Renal cortical epithelial cell (primary cell): ENCODE results near the gene SLC16A3. TPM values are rescaled to one million over a fixed set of nuclear protein-coding genes. Genes with fewer than 3 reads are reported as not detected.
"Not testable (repeated sequence)": the region's sequence is repeated elsewhere in the genome, so short reads cannot be mapped to it uniquely, and the experiment has no call there.

Source experiments
- DNase-seq: peaks from one replicate; pipeline ENCODE4 v3.0.0-alpha.2; 2011; ENCODE audit warnings: low read depth
- total RNA-seq: library from RNA; depleted of rRNA; stranded (reverse); fragments of >200 nt; gene quantifications from 2 replicates; pipeline ENCODE4 v1.2.3, GENCODE V29; 2014

The SLC16A3 gene
- total RNA-seq, 1 donor from 2014 or later = 393 TPM

DNA sequence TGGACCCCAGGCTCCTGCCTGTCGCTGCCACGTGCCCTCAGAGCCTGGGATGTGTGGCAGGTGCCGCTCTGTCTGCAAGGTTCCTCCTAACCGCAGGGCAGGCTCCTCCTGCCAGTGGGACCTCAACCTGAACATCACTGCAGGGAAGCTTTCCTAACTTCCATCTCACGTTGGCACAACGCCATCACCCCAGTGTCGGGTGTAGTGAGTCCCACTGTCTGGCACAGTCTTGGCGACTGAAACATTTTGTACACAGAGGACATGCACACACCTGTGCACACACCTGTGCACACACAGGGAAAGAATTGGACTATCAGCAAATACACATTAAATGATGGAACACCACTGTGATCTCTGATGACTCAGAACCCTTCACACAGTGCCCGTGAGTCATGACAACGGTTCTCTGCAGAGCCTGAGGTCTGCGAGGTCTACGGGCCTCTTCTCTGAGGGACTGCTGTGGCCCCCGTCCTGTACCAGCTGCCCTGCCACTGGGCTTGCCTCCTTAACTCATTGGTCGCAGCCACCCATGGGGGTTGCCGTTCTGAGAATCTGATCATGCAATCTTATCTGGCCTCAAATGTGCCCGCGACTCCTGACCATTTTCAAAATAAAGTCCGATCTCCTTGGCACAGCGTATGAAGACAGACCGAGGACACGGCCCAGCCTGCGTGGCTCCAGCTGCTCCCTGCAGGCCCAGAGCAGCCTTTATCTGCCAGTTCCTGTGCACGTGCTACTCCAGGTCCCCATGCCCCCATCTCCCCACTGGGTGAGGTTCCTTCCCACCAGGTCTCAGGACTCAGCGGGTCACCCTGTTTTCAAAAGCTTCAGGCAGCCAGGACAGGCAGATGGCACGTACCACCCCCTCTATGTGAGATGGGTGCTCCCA is 23.8 kb upstream of the SLC16A3 start:
- peak; percentile 81 for DNase-seq

DNA sequence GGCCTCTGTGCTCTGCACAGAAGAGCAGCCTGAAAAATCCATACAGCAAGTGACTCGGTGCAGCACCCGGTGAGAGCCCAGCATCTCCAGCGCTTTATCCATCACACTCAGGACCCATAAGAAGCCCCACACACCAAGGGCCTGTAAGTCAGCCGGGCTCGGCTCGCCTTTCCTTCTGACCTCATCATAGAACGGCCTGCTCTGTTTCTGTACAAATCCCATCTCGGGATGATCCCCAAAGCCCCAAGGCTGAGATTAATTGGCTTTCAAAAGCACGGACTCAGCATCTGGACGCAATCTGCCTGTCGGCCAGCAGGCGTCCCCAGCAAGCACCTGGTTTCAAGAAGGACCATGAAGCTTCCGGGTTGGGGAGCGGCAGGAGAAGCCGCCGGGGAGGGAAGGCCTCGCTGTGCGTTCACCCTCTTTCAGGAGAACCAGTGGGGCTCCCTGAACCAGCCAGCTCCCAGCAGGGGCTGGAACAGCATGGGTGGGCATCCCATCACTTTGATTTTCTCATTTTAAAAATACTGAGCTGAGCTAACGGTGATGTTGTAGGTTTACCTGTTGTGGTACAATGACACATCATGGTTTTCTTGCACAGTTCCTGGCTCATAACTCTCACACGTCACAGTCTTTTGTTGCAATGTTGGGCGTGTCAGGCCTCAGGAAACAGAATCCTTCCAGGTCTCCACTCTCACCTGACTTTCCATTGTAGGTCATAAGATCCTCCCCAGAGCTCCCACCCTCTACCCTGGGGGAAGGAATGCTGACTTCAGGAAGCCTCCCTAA is 22.9 kb upstream of the SLC16A3 start:
- peak; percentile 83 for DNase-seq

DNA sequence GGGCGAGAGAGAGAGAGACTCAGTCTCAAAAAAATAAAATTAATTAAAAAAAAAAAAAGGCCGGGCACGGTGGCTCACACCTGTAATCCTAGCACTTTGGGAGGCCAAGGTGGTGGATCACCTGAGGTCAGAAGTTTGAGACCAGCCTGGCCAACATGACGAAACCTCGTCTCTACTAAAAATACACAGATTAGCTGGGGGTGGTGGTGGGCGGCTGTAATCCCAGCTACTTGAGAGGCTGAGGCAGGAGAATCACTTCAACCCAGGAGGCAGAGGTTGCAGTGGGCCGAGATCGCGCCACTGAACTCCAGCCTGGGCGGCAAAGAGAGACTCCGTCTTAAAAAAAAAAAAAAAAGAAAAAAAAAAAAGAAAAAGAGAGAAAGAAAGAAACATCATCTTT is 18.2 kb upstream of the SLC16A3 start:
- not testable (repeated sequence) for DNase-seq

DNA sequence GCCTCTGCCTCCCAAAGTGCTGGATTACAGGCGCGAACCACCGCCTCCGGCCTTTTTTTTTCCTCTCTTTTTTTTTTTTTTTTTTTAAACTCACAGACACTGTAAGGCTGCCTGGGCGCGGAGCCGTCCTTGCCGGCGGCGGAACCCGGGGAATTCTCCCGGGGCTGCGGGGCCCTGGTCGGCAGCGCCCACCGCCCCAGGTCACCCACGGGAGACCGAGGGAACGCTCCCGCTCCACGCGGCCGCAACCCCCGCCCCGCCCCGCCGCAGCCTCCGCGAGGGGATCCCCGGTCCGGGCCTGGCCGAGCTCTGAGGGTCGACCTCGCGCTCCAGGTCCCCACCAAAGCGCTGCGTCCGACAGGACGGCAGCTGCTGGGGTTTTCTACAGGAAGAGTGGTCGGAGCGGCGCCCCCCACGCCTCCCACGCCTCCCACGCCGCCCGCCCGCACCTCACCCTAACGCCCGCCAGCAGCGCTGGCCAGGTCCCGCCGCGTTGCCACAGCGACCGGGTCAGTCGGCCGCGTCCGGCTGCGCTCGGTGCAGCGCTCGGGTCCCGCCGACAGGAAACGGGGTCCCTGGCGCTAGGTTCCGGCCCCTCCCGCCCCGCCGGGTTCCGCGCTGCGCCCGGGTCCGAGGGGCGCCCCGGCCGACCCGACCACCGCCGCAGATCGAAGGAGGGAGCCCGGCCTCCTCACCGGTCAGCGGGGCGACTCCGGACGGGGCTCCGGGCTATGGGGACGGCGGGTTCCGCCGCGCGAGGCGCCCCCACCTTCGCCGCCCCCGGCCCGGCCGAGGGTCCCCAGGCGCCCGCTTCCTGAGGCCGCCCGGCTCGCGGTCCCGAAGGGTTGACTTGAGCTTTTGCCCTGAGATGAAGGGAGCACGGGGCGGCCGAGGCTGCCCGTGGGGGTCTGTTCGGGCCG is 16.3 kb upstream of the SLC16A3 start, which contains the start of gene CCDC57:
Gene CCDC57 (minus strand): TSS at position 512 of the 920 bp plus-strand sequence. CDS start 10,898 bp downstream, outside the sequence.
- DNase-seq = no peak

DNA sequence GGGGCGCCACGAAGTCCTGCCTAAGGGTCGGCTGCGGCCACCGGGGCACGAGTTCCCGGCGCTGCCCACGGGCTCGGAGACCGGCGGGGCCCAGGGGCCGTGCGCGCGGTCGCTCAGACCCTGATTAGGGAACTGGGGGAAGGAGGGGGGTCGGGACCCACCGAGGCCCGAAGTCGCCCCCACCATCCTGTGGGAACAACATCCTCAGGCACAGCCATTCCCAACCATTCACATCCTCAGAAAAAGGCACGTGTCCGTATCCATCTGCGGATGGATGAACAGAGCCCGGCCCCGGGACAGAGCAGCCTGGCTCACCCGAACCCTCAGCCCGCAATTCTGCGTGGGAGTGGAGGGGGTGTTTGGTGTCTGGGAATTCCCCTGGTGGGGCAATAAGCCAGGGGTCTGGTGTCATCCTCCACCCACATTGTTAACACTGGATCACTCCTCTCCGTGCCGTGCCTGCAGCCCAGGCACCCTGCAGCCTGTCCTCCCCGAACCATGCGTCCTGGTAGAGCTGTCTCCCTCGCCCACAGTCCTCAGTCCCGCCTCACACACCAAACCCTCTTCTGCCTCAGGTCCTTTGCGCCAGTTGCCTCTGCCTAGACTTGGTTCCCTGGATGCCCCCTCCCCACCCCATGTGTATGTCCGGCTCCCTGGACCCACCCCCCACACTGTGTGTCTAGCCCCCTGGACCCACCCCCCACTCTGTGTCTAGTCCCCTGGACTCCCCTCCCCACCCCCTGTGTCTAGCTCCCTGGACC is 15.4 kb upstream of the SLC16A3 start:
- peak; percentile 75 for DNase-seq

DNA sequence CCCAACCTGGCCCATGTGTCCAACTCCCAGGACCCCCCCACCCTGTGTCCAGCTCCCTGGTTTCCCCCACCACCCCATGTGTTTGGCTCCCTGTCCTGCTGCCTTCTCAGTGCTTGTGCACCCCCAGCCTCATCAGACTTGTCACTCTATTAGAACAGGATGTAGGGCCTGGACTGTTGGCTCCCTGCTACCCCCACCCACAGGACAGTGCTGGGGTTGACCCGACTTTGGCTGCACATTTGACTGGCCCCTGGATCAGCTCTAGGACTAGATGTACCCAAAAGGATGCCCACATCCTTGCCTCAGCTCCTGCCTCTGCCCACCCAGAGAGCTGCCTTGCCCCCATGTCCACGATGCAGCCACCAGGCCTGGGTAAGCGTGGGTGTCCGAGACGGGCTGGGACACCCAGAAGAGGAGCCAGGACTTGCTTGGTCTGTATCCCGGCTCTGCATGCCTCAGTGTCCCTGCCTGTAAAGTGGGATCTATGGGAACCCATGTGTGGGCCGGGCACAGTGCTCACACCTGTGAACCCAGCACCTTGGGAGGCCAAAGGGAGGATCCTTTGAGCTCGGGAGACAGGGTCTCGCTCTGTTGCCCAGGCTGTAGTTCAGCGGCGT is 14.7 kb upstream of the SLC16A3 start:
- DNase-seq = no peak

DNA sequence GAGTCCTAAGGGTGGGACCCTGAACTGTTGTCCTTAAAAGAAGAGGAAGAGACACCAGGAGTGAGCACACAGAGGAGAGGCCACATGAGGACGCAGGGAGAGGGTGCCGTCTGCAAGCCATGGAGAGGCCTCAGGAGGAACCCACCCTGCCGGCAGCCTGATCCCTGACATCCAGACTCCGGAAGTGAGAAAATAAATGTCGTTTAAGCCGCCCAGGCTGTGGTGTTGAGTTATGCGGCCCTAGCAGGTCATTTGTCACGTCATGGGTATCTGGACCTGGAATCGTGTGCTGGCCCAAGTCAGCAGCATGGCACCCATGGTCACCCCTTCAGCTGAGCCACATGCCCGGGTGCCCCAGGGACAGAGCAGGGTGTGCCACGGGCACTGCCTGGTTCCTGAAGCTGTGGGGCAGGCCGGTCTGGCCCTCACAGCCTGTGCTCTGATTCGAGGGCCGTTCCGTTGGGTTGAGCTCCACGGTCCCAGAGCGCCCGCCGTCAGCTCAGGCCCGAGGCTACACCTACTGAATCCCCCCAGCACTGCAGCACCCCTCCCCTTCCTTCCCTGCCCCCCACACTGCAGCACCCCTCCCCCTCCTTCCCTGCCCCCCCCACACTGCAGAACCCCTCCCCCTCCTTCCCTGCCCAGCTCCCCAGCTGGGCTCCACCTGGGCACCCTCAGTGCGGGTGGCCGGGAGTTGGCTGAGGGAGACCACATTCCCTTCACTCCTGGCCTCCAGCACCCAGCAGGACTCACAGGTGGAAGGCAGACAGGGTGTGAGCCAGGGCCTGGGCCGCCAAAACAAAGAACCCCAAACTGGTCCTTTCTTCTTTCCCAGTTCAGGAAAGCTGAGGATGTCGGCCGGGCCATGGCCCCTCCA is 13.5 kb upstream of the SLC16A3 start:
- DNase-seq = no peak

DNA sequence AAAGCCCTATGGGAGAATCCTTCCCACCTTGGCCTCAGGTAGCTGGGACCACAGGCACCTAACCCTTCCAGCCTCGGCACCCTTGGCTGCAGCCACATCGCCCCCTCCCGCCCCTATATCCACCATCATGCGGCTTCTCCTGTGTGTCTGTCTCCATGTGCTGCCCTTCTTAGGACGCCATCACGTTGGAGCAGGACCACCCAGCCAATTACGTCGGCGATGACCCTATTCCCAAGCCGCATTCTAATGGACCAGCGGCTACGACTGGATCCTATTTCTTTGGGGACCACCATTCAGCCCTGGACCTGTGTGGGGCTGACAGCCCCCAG is 12.9 kb upstream of the SLC16A3 start:
- no peak for DNase-seq

DNA sequence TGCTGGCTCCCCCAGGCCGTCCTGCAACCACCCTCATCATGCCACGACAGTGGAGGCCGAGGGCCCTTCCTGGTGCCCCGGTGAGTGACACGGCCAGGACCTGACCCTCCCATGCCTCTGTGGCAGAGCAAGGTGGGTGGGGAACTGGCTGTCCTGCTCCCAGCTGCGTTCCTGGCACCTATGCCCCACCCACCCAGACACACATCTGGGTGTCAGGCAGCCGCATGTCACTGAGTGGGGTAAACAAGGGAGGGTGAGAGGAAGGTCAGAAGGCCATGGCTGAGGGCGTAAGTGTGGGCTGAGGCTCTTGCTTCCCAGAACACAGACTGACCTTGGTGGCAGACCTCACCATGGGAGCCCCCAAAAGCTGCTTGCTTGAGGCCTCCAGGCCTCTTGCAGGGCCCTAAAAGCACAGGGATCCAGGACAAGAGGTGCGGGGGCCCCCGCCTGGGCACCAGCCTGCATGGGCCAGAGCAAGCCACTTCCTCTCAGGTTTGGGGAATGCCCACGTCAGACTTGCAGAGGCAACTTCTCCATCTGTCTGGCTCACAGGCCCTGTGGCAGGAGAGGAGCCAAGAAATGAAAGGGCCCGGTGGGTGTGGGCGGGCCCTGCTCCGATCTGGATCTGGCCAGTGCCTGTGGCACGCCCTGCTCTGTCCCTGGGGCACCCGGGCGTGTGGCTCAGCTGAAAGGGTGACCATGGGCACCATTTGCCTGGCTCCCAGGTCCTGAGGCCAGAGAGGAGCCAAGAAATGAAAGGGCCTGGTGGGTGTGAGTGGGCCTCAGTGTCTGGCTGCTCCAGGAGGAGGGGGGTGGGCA is 12.3 kb upstream of the SLC16A3 start:
- DNase-seq = peak; percentile 75

DNA sequence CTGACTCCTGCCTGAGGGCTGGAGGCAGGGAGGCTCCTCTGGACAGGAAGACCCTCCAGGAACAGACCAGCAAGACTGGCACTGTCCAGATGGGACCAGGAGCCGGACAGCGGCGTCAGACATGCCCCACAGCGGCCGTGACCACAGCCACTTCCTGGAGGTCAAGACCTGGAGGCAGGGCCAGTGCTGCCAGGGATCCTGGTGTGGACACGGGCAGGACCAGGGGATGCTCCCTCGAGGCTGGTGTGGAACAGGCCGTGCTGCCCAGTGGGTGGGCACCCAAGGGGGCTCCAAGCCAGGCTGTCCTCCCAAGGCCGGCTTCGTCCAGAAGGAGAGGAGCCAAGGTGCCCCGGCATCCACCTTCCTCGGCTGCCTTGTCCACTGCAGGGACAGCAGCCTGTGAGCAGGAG is 11.7 kb upstream of the SLC16A3 start:
- no peak for DNase-seq

DNA sequence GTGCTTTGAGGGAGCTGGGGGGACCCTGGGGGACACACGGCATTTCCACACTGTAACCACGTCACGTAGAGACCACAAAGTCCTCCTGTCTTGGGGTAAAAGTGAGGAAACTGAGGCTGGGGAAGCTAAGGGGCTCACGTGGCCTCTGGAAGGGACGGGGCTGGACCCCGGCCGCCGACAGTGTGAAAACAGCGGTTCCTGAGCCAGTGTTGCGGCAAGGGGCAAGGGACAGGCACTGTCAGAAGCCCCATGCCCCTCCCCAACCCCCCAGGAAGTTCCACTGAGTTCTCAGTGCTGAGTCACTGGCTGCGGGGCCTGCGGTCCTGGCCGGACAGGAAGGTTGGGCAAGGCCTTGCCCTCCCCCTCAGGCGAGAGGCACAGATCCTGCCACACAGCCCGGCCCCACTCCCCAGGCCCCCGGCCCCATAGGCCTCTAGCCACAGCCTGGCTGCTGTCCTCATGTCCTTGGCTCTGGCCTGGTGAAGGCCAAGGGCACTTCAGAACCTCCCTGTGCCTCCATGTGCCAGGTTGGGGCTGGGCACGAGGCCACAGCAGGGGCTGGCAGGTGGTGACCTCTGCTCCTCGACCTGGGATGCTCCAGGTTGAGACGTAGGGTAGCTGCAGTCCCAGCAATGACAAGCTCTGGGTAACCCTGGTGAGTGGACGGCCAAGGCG is 11.2 kb upstream of the SLC16A3 start:
- peak; percentile 81 for DNase-seq

DNA sequence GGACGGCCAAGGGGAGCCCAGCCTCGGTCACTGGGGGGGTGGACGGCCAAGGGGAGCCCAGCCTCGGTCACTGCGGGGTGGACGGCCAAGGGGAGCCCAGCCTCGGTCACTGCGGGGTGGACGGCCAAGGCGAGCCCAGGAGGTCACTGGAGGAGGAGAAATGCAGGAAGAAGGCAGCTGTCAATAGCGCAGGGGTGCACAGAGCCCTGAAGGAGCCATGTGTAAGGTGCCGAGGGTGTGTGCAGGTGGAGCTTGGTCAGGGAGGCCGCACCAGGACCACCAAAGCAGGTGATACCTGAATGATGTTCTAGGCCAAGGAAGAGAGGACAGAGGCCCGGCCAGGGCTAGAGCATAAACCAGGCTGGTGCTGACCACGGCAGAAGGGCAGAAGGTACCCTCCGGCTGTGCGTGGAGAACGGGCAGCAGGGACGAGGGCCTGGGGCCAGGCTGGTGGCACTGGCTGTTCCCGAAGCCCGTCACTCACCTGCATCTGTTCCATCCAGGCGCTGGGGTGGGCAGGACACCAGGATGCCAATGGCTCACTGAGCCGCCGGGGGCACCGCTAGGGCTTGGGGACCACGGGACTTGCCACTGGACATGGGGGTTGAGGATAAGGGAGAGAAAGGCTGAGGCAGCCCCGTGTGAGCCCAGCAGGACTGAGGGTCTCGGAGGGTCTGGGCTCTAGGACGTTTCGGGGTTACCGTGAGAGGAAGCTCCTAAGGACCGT is 10.3 kb upstream of the SLC16A3 start:
- DNase-seq = no peak

DNA sequence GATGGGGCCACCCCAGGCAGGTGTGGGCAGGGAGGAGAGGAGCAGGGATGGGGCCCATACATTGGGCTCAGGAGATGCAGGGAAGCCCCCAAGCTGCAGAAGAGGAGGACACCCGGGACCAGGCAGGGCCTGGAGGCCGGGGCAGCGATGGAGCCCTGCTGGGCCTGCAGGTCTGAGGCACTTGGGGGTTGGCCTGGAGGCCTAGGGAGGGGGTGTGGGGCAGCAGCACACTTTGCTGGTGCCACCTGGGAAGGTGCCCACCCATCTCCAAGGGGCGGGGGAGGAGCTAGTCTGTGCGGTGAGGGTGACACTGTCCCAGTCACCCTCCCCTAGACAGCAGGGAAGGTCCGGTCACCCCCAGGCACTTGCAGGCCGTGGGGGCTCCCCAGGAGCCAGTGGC is 9.8 kb upstream of the SLC16A3 start:
- DNase-seq = no peak

DNA sequence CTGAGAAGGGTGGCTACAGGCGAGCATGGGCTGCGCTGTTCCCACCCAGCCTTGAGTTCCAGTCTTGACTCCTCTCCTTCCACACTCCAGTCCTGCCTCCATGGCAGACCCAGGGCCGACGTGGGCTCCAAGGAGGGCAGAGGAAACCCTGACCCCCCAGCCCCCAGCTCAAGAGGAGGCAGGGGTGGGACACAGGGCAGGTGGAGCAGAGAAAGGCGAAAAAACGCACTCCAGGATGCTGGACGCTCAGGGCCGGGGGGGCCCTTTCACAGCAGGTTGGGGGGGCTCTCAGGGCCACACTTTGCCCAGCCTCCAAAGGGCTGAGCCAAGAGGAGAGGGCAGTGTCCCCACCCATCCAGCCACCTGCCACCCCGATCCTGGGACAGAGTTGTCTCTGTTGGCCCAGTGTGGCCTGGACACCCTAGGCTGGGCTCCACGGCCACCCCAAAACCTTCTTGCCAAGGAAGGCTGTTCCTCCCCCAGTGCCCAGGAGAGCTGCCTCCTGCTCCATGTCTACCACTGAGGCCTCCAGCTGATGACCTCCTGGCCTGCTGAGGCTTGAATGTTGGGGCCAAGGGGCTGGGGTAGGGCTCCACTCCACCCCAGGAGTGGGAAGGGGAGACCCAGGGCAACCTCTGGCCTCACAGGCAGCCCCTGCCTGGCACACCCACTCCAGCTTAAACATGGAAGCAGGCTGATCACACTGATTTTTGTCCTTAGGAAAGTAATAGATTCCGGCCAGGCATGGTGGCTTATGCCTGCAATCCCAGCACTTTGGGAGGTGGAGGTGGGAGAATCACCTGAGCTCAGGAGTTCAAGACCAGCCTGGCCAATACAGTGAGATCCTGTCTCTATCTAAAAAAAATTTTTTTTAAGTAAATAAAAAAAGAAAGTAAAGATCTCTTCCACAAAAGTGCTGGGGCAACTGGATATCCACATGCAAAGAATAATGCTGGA is 8.8 kb upstream of the SLC16A3 start:
- no peak for DNase-seq

DNA sequence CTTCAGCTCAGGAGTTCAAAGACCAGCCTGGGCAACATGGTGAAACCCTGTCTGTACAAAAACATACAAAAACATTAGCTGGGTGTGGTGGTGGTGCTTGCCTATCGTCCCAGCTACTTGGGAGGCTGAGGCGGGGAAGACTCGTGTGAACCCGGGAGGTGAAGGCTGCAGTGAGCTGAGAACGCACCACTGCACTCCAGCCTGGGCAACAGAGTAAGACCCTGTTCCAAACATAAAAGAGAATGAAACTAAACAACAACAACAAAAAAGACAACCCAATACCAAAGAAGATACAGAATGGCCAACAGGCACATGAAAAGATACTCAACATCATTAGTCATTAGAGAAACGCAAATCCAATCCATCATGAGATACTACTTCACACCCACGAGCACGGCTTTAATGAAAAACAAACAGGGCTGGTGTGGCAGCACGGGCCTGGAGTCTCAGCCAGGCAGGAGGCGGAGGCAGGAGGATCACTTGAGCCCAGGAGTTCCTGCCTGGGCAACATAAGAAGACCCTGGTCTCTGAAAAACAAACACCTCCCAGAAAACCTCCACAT is 7.4 kb upstream of the SLC16A3 start:
- DNase-seq = no peak

DNA sequence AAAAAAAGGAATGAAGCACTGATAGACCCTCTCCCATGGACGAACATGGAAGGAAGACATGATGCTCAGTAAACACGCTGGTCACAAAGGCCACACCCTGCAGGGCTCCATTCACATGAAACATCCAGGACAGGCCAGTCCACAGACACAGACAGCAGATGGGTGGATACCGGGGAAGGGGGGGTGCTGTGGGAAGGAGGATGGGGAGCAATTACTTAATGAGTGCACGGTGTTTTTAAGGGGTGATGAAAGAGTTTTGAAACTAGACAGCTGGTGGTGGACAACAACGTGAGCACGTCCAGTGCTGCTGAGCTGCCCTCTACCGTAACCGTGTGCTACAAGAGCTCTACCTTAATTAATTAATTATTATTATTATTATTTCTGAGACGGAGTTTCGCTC is 6.0 kb upstream of the SLC16A3 start:
- DNase-seq = no peak
